CD4-positive, alpha-beta T cell (primary cell): ENCODE data around the gene ZGRF1. TPM values are rescaled to one million over a fixed set of nuclear protein-coding genes. Genes with fewer than 3 reads are reported as not detected.

Experiments used
- ATAC-seq: fragments of 200-7000 bp; cut with Tn5 transposase; one replicate; pipeline ENCODE4 v1.10.0; 2022; ENCODE audit warnings: mild to moderate bottlenecking; ENCODE audit not compliant: poor library complexity
- CTCF ChIA-PET: fragments of 350-600 bp; sonication (Branson Sonifier 250); formaldehyde crosslinking; loops from one replicate; lab custom pipeline; 2021; ENCODE audit warnings: antibody characterized with exemption, inconsistent platforms; lab: Charles Lee
- POLR2A ChIA-PET: fragments of 350-600 bp; sonication (Branson Sonifier 250); formaldehyde crosslinking; loops from one replicate; lab custom pipeline; 2021; ENCODE audit warnings: antibody characterized with exemption, inconsistent platforms; lab: Charles Lee
- DNase-seq, 14 experiments: peaks; one replicate each; pipeline ENCODE4 v3.0.0-alpha.2; 2013 to 2020; ENCODE audit warnings: mixed read lengths in 2 of 14
- H3K27ac ChIP-seq, 2 donors: one replicate each; pipeline versions ENCODE4 v1.5.1 to v1.7.0; 2013; ENCODE audit warnings: low read length in 2 of 2, low read depth in 1 of 2, mild to moderate bottlenecking in 1 of 2
- H3K27me3 ChIP-seq, 2 experiments: 1 replicate in 1 of 2; 2 replicates in 1 of 2; pipeline versions ENCODE4 v1.6.1 to v1.7.0; 2013; ENCODE audit warnings: low read length in 2 of 2, control low read depth in 1 of 2, mild to moderate bottlenecking in 1 of 2, moderate library complexity in 1 of 2; ENCODE audit not compliant: insufficient read depth in 2 of 2, control insufficient read depth in 1 of 2
- H3K36me3 ChIP-seq: one replicate; pipeline ENCODE4 v1.6.1; 2013; ENCODE audit warnings: low read length, control low read depth; ENCODE audit not compliant: insufficient read depth
- H3K4me1 ChIP-seq: one replicate; pipeline ENCODE4 v1.6.1; 2013; ENCODE audit warnings: low read length, control low read depth; ENCODE audit not compliant: insufficient read depth
- H3K4me3 ChIP-seq: one replicate; pipeline ENCODE4 v1.5.1; 2013; ENCODE audit warnings: mild to moderate bottlenecking, low read length, moderate library complexity
- H3K9me3 ChIP-seq, 2 experiments: 1 replicate in 1 of 2; 2 replicates in 1 of 2; pipeline versions ENCODE4 v1.6.1 to v1.7.0; 2013; ENCODE audit warnings: low read length in 2 of 2, mild to moderate bottlenecking in 2 of 2, control low read depth in 1 of 2, moderate library complexity in 1 of 2; ENCODE audit not compliant: control insufficient read depth in 1 of 2, insufficient read depth in 1 of 2
- H3K27ac Mint-ChIP-seq: one replicate; pipeline ENCODE4 v1.8.0; 2020; ENCODE audit warnings: mixed read lengths
- H3K27me3 Mint-ChIP-seq: one replicate; pipeline ENCODE4 v1.8.0; 2021; ENCODE audit warnings: mixed read lengths
- H3K36me3 Mint-ChIP-seq: one replicate; pipeline ENCODE4 v1.8.0; 2021; ENCODE audit warnings: low read depth, mixed read lengths
- H3K4me1 Mint-ChIP-seq: one replicate; pipeline ENCODE4 v1.8.0; 2021; ENCODE audit warnings: low read depth, mixed read lengths
- H3K4me3 Mint-ChIP-seq: one replicate; pipeline ENCODE4 v1.8.0; 2020; ENCODE audit warnings: mild to moderate bottlenecking, mixed read lengths
- H3K9me3 Mint-ChIP-seq: one replicate; pipeline ENCODE4 v1.8.0; 2020; ENCODE audit warnings: mixed read lengths
- CTCF ChIP-seq: fragments of 200-600 bp; IDR thresholded peaks from one replicate; pipeline ENCODE4 v1.8.0; 2022; ENCODE audit warnings: antibody characterized with exemption, mild to moderate bottlenecking
- intact Hi-C, 2 experiments: fragments of 100-400 bp; cut with DNase I in 1 of 2; cut with micrococcal nuclease in 1 of 2; formaldehyde crosslinking; loops; one replicate each; pipeline versions ENCODE4 v1.15.1 to v1.9.0; 2023 to 2025; cut with DNase I, micrococcal nuclease
- total RNA-seq, 174 experiments: library from RNA in 2 of 174; stranded (reverse) in 2 of 174; gene quantifications; one replicate each; pipeline ENCODE4 v1.2.3 and lab custom pipeline; 2021 to 2026

Gene ZGRF1
- total RNA-seq, 2 experiments from 2014 or later: 11.3 to 11.7 TPM

- H3K4me3 ChIP-seq: no peak overlapping the region
- ChIA-PET CTCF (no interaction called here), POLR2A (no interaction called here)
- no peaks in the 10 kb centered on the region for H3K36me3 ChIP-seq
- no peaks in the 10 kb centered on the region for H3K27me3 Mint-ChIP-seq
- H3K4me1 Mint-ChIP-seq: no peaks in the 10 kb centered on the region
- TF ChIP-seq CTCF: no peak
- no peak overlapping the region for H3K27ac Mint-ChIP-seq
- no peak overlapping the region for H3K4me3 Mint-ChIP-seq
- no peak for ATAC-seq
- H3K4me1 ChIP-seq: no peaks in the 10 kb centered on the region
- H3K27me3 ChIP-seq: no peaks in the 10 kb centered on the region
- H3K27ac ChIP-seq: no peak overlapping the region
- peaks cover 0 to 4% of the 10 kb centered on the region in 2 experiments for H3K9me3 ChIP-seq
- no peaks in the 10 kb centered on the region for H3K9me3 Mint-ChIP-seq
- no peak for DNase-seq
- peaks cover 29% of the 10 kb centered on the region for H3K36me3 Mint-ChIP-seq
- intact Hi-C loops: no loop called here
These were observed 74.3 kb downstream of the ZGRF1 start for GRCh38 chr4:112562254-112562879.

- H3K9me3 ChIP-seq: peaks cover 0 to 4% of the 10 kb centered on the region in 2 experiments
- no peaks in the 10 kb centered on the region for H3K4me1 ChIP-seq
- H3K4me3 Mint-ChIP-seq: no peak overlapping the region
- no peak overlapping the region for H3K4me3 ChIP-seq
- no peak for ATAC-seq
- H3K9me3 Mint-ChIP-seq: no peaks in the 10 kb centered on the region
- peaks cover 25% of the 10 kb centered on the region for H3K36me3 Mint-ChIP-seq
- POLR2A ChIA-PET: no interaction called here
- H3K27ac Mint-ChIP-seq: no peak overlapping the region
- intact Hi-C loops: no loop called here
- H3K4me1 Mint-ChIP-seq: no peaks in the 10 kb centered on the region
- no peaks in the 10 kb centered on the region for H3K27me3 Mint-ChIP-seq
- no peak overlapping the region for H3K27ac ChIP-seq
- no peak for DNase-seq
- no peaks in the 10 kb centered on the region for H3K36me3 ChIP-seq
- no peak for TF ChIP-seq CTCF
- CTCF ChIA-PET: interaction anchor here (1.3 kb wide), 1 partner anchor 9 kb away, joined by 3 read pairs; no protein-coding TSS in a partner anchor
- H3K27me3 ChIP-seq: no peaks in the 10 kb centered on the region
These were observed 76.6 kb downstream of the ZGRF1 start for GRCh38 chr4:112560084-112560483.

- H3K36me3 ChIP-seq: no peaks in the 10 kb centered on the region
- Mint-ChIP-seq H3K4me1 (no peaks in the 10 kb centered on the region), H3K4me3 (no peak overlapping the region), H3K27ac (no peak overlapping the region), H3K36me3 (peaks cover 26% of the 10 kb centered on the region), H3K27me3 (no peaks in the 10 kb centered on the region), H3K9me3 (no peaks in the 10 kb centered on the region)
- CTCF ChIA-PET: no interaction called here
- POLR2A ChIA-PET: no interaction called here
- H3K27ac ChIP-seq: no peak overlapping the region
- no peaks in the 10 kb centered on the region for H3K27me3 ChIP-seq
- TF ChIP-seq CTCF: no peak
- no peak overlapping the region for H3K4me3 ChIP-seq
- intact Hi-C loops: no loop called here
- no peak for DNase-seq
- no peaks in the 10 kb centered on the region for H3K9me3 ChIP-seq
- no peaks in the 10 kb centered on the region for H3K4me1 ChIP-seq
- no peak for ATAC-seq
These were observed 77.7 kb downstream of the ZGRF1 start for GRCh38 chr4:112559053-112559452.
